NCI-H345 treated with DMSO at 0.1 percent for 48 hours (cell line): ENCODE data around the gene GOLGA6D.
"Not testable (repeated sequence)": the region's sequence is repeated elsewhere in the genome, so short reads cannot be mapped to it uniquely, and the experiment has no call there.

ENCODE experiments used
- DNase-seq: peaks from one replicate; lab custom pipeline; 2025; ENCODE audit not compliant: unreplicated experiment; lab: John Stamatoyannopoulos, UW

Gene GOLGA6D

GRCh38 chr15:75284152-75284551 lies 1.5 kb downstream of the GOLGA6D start:
- DNase-seq, result not testable (repeated sequence)

- DNase-seq, result not testable (repeated sequence)
Measured at GRCh38 chr15:75293660-75294059, 11.0 kb downstream of the GOLGA6D start.

DNA sequence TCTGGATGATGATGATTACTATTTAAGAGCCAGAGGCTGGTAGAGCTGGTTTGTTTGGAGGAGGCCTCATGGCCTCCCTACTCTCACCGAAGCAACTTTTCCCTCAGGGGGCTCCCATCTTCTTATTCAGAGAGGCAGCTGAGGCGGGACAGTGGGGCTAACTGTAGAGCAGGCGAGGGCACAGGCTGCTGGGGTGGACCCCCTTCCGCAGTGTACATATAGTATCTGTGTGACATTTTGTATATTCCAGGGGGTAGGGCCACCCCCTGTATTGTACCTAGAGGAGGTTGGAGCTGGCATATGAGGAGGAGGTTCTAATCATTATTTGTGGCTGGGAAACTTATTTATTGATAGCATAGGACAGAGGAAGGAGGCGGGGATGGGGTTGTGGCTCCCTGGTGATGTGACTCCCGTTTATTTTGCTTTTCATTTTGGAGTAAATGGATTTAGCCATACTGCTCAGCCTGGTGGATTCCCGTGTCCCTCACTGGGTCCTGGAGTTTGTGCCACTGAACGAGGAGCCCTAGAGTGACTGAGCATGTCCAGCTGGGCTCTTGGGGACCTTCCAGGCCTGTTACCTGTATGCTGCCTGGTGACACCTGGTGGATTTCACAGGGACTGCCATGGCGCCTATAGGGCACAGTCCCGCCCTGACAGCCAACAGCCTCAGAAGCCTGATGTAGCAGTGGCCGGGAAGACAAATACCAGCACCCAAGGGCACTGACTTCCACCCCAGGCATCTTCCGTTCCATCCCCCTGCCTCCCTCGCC lies 16.1 kb downstream of the GOLGA6D start:
- not testable (repeated sequence) for DNase-seq

GRCh38 chr15:75299311-75299688 lies 16.7 kb downstream of the GOLGA6D start:
- not testable (repeated sequence) for DNase-seq

- DNase-seq, result not testable (repeated sequence)
Measured at GRCh38 chr15:75300026-75300425, 17.4 kb downstream of the GOLGA6D start.

- no peak for DNase-seq
Measured at GRCh38 chr15:75302318-75302717, 19.7 kb downstream of the GOLGA6D start.

DNA sequence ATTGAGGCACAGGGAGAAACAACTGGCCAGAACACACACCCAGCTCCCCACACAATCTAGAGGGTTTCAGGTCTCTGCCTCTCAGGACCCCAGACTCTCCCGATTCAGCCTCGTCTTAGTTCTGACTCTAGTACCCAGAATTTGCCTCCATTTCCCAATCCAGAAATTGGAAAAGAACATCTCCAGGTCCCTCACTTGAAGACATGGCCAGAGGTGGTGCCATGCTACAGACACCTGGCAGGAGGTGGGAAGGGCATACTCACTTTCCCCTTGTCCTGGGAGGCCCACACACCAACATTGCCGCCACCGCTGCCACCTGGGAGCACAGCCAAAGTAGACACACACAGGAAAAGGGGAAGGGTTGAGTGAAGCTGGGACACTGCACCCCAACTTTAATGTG lies 20.1 kb downstream of the GOLGA6D start:
- DNase-seq, result not testable (repeated sequence)

GRCh38 chr15:75306188-75306587 lies 23.6 kb downstream of the GOLGA6D start:
- DNase-seq, result no peak

GRCh38 chr15:75307778-75308390 lies 25.2 kb downstream of the GOLGA6D start:
- no peak for DNase-seq

- no peak for DNase-seq
Measured at GRCh38 chr15:75309711-75310110, 27.1 kb downstream of the GOLGA6D start.

DNA sequence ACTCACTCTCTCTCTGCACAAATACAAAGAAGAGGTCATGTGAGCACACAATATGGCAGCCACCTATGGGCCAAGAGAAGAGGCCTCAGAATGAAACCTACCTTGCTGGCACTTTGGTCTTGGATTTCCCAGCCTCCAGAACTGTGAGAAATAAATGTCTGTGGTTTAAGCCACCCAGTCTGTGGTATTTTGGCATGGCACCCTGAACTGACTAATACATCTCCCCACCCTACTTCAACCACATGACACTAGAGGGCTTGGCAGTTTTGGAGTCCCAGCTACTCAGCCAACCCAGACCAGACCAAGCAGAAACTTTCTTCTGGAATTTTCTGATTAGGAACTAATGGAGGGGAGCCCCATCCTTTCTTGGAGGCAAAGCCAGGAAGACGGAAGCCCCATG lies 29.9 kb downstream of the GOLGA6D start:
- DNase-seq, result not testable (repeated sequence)

DNA sequence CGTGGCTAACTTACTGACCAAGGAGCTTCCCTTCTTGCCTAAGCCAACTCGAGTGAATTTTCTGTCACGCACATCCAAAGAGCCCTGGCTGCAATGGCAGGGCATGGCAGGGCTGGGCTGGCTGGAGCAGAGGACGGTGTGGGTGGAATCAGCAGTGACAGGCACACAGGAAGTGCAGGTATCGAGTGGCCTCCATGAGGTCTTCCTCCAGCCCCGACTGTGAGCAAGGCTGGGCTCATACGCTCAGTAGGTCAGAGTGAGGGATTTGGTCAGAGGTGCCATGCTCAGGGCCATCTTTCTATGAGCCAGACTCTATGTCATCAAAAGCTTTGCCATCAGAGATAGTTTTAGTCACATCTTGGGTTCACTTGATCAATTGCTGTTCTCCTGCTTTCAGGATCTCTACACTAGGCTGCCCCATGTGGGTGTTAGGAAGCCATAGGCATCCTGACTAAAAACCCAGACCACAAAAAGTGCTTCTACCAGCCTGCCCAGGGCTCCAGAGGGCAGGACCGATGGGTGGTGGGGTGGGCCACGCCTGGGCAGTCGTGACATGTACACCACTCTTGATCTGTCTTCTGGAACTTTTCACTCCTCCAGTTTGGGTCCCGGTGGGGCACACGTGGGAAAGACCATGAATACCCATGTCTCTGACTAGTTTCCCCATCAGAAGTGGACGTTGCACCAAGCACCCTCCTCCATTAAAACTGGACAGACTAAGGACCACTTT lies 30.6 kb downstream of the GOLGA6D start:
- DNase-seq, result no peak

DNA sequence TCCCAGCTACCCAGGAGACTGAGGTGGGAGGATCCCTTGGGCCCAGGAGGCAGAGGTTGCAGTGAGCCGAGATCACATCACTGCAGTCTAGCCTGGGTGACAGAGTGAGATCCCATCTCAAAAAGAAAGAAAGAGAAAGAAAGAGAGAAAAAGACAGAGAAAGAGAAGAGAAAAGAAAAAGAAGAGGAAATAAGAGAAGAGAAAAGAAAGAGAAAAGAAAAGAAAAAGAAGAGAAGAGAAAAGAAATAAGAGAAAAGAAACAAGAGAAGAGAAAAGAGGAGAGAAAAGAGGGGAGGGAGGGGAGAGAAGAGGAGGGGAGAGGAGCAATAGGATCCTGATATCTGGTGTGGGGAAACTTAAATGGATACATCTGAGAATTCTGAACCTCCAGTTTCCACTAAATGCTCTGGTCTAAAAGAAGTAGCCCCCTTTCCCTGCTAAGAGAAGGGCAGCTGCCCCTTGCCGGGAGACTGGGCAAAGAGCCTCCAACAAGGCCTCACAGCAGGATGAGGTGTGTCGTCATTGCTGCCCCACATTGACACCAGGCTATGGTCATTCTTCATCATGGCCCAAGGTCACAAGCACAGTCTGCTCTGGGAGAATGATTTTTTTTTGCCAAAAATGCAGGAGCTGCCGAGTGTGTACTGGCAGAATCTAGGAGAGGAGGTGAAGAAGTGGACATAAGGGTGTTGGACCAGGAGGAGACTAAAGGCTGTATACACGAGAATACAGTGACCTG lies 32.1 kb downstream of the GOLGA6D start:
- DNase-seq, result no peak

DNA sequence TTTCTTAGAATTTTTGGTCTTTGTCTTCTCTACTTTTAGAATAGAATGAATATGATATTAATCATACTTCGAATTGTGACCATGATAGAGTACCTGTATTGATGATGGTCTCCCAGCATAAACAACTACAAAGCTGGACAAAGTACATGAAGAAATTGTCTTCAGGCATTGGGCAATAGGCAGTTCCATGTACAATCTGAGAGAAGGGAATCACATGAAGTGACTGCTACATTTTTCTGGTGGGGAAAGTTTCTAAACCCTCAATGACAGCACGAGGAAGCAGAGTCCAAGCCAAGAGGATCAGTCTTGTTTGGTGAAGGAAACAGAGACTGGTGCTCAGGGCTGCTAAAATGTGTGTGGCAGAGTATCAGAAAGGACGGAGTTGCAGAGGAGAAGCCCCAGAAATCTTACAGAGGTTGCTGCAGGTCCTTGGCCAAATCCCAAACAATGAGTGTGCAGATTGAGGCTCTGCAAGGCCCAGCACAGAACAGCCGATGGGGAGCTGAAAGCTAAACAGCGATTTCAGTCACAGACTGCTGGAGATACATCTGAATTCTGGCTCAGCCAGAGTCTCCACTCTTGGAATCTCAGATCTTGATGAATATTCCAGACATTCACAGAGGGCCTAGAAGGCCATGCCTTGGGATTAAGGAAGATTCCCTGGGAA lies 36.7 kb downstream of the GOLGA6D start:
- not testable (repeated sequence) for DNase-seq

- DNase-seq, result no peak
Measured at GRCh38 chr15:75321711-75322110, 39.1 kb downstream of the GOLGA6D start.

DNA sequence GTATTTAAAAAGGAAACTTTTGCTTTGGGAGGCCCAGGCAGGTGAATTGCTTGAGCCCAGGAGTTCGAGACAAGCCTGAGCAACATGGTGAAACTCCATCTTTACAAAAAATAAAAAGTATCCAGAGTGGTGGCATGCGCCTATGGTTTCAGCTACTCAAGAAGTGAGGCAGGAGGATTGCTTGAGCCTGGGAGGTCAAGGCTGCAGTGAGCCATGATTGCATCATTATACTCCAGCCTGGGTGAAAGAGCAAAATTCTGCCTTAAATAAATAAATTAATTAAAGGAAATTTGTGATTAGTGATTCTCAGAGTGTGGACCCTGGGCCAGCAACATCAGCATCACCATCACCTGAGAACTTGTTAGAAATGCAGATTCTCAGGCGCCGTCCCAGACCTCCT lies 43.3 kb downstream of the GOLGA6D start:
- no peak for DNase-seq

DNA sequence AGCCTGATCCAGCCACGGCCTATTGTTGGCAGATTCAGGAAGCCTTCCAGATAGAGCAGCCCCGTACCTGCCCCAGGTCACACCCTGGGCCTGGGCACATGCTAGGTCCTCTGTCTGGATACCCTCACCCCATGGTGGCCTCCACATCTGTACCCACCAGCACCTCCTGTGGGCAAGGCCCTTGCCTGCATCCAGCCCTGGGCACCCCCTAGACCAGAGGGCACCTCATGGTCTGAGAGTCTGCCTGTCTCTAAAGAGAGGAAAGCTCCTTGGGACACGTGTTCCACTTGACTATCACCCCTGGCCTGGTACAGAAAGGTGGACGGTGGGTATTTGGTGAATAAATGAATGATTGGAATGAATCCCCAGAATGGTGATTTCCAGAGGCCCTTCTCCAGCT lies 44.4 kb downstream of the GOLGA6D start:
- no peak for DNase-seq

GRCh38 chr15:75327491-75327890 lies 44.9 kb downstream of the GOLGA6D start:
- no peak for DNase-seq

GRCh38 chr15:75328493-75329314 lies 46.1 kb downstream of the GOLGA6D start:
- DNase-seq, result no peak

DNA sequence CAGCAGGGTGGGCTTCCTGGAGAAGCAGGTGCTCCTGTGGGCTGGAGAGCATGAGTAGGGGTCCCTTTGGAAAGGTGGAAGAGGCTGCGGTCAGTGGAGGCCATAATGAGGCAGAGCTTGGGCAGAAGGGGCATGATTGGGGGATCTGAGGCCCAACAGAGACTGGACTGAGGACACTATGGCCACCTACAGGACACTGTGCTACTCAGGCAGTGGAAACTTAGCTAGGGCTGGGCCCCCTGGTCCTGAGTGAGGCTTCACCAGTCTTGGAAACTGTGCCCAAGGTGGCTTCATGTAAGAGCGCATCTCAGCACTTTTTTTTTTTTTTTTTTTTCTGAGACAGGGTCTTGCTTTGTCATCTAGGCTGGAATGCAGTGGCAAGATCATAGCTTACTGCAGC lies 46.9 kb downstream of the GOLGA6D start:
- no peak for DNase-seq
